Neural crest cell (in vitro differentiated cells): ENCODE data around the gene CHD1. TPM values are rescaled to one million over a fixed set of nuclear protein-coding genes. Genes with fewer than 3 reads are reported as not detected.

Experiments used
- DNase-seq: peaks from one replicate; pipeline ENCODE4 v3.0.0; 2021; ENCODE audit warnings: low read depth, mixed read lengths, low spot score
- H3K27ac Mint-ChIP-seq: one replicate; pipeline ENCODE4 v1.8.0; 2021; ENCODE audit warnings: mild to moderate bottlenecking, mixed read lengths; ENCODE audit not compliant: unreplicated experiment
- H3K27me3 Mint-ChIP-seq: 2 replicates; pipeline ENCODE4 v1.8.0; 2021; ENCODE audit warnings: low read depth, mild to moderate bottlenecking, mixed read lengths
- H3K36me3 Mint-ChIP-seq: 2 replicates; pipeline ENCODE4 v1.8.0; 2021; ENCODE audit warnings: low read depth, mild to moderate bottlenecking, mixed read lengths
- H3K4me1 Mint-ChIP-seq: 2 replicates; pipeline ENCODE4 v1.8.0; 2021; ENCODE audit warnings: mixed read lengths
- H3K4me3 Mint-ChIP-seq: one replicate; pipeline ENCODE4 v1.8.0; 2021; ENCODE audit warnings: mild to moderate bottlenecking, mixed read lengths
- H3K9me3 Mint-ChIP-seq: 2 replicates; pipeline ENCODE4 v1.8.0; 2021; ENCODE audit warnings: mixed read lengths
- total RNA-seq: library from RNA; stranded (reverse); gene quantifications from 2 replicates; pipeline ENCODE4 v1.2.1, GENCODE V29; 2021
- TF ChIP-seq, protein P1 (sequence below): fragments of 200-600 bp; sonication (generic); conservative IDR thresholded peaks from 2 replicates; pipeline ENCODE4 v1.5.0; 2021; ENCODE audit warnings: antibody characterized with exemption, mild to moderate bottlenecking

The CHD1 gene
- total RNA-seq, 1 donor from 2014 or later, result 72.0 TPM

GRCh38 chr5:98916540-98916939, 12.3 kb downstream of the CHD1 start:
- TF ChIP-seq, protein P1, sequence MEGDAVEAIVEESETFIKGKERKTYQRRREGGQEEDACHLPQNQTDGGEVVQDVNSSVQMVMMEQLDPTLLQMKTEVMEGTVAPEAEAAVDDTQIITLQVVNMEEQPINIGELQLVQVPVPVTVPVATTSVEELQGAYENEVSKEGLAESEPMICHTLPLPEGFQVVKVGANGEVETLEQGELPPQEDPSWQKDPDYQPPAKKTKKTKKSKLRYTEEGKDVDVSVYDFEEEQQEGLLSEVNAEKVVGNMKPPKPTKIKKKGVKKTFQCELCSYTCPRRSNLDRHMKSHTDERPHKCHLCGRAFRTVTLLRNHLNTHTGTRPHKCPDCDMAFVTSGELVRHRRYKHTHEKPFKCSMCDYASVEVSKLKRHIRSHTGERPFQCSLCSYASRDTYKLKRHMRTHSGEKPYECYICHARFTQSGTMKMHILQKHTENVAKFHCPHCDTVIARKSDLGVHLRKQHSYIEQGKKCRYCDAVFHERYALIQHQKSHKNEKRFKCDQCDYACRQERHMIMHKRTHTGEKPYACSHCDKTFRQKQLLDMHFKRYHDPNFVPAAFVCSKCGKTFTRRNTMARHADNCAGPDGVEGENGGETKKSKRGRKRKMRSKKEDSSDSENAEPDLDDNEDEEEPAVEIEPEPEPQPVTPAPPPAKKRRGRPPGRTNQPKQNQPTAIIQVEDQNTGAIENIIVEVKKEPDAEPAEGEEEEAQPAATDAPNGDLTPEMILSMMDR, result no peak
- Mint-ChIP-seq H3K27ac (no peak overlapping the region), H3K36me3 (peaks cover 16% of the 10 kb centered on the region), H3K4me1 (peaks cover 25% of the 10 kb centered on the region), H3K9me3 (no peaks in the 10 kb centered on the region), H3K27me3 (no peaks in the 10 kb centered on the region), H3K4me3 (no peak overlapping the region)
- DNase-seq, result no peak

GRCh38 chr5:98913911-98914310, 14.9 kb downstream of the CHD1 start:
- DNase-seq, result no peak
- peaks cover 35% of the 10 kb centered on the region for H3K4me1 Mint-ChIP-seq
- no peak overlapping the region for H3K4me3 Mint-ChIP-seq
- H3K27ac Mint-ChIP-seq, result no peak overlapping the region
- no peaks in the 10 kb centered on the region for H3K9me3 Mint-ChIP-seq
- no peaks in the 10 kb centered on the region for H3K27me3 Mint-ChIP-seq
- TF ChIP-seq, protein P1, result no peak
- H3K36me3 Mint-ChIP-seq, result peaks cover 7% of the 10 kb centered on the region

- no peak for DNase-seq
- Mint-ChIP-seq H3K4me1 (peaks cover 25% of the 10 kb centered on the region), H3K27me3 (no peaks in the 10 kb centered on the region), H3K9me3 (no peaks in the 10 kb centered on the region), H3K36me3 (peaks cover 3% of the 10 kb centered on the region), H3K27ac (no peak overlapping the region), H3K4me3 (no peak overlapping the region)
- TF ChIP-seq, protein P1, result no peak
These were observed 17.3 kb downstream of the CHD1 start for GRCh38 chr5:98911280-98912040.

DNA sequence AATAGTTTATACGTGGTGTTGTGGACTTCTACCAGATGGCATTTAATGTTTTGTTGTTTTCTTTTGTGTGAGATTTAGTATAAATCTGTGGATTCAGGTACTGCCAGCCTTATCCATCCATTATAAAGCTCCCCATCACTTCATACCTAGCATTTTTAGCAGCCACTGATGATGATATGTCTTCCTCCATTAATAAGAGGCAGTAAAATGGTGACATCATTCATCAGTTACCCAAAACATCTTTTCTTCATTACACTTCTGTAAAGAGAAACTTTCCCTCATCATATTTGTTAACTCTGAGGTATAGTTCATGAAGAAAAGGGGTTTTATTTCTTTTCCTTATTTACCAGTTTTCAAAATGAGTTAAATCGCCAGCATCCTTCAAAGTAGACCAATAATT, 19.4 kb downstream of the CHD1 start:
- no peak for DNase-seq
- Mint-ChIP-seq H3K9me3 (no peaks in the 10 kb centered on the region), H3K4me1 (peaks cover 21% of the 10 kb centered on the region), H3K4me3 (no peak overlapping the region), H3K27me3 (no peaks in the 10 kb centered on the region), H3K27ac (no peak overlapping the region), H3K36me3 (peaks cover 3% of the 10 kb centered on the region)
- TF ChIP-seq, protein P1, result no peak

DNA sequence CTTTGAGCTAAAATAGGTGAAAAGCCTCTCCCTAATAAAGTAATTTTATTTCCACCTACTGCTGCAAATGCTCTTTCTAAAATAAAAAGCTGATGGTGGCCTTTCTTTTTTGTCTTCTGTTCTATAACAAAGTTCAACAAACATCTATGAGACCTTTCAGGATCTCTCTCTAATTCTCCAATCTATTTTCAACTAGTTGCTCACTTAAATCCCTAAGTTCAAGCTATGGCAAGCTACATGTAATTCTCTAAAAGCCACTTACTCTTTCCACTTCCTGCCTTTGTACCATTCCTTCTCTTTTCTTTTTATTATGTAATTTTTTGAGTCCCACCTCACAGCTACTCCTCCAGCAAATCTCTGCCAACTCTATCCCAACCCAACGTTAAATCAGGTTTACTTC, 20.9 kb downstream of the CHD1 start:
- no peaks in the 10 kb centered on the region for H3K27me3 Mint-ChIP-seq
- H3K27ac Mint-ChIP-seq, result no peak overlapping the region
- H3K4me1 Mint-ChIP-seq, result peaks cover 21% of the 10 kb centered on the region
- TF ChIP-seq, protein P1, result no peak
- H3K36me3 Mint-ChIP-seq, result no peaks in the 10 kb centered on the region
- no peaks in the 10 kb centered on the region for H3K9me3 Mint-ChIP-seq
- DNase-seq, result no peak
- no peak overlapping the region for H3K4me3 Mint-ChIP-seq
